Fibroblast of peridontal ligament (primary cell): ENCODE results near the gene NTN1.

Experiments used
- DNase-seq: peaks from one replicate; pipeline ENCODE4 v3.0.0-alpha.2; 2010; ENCODE audit errors: extremely low read depth

The NTN1 gene

GRCh38 chr17:9195961-9196670 is 174.8 kb downstream of the NTN1 start:
- DNase-seq, result no peak

DNA sequence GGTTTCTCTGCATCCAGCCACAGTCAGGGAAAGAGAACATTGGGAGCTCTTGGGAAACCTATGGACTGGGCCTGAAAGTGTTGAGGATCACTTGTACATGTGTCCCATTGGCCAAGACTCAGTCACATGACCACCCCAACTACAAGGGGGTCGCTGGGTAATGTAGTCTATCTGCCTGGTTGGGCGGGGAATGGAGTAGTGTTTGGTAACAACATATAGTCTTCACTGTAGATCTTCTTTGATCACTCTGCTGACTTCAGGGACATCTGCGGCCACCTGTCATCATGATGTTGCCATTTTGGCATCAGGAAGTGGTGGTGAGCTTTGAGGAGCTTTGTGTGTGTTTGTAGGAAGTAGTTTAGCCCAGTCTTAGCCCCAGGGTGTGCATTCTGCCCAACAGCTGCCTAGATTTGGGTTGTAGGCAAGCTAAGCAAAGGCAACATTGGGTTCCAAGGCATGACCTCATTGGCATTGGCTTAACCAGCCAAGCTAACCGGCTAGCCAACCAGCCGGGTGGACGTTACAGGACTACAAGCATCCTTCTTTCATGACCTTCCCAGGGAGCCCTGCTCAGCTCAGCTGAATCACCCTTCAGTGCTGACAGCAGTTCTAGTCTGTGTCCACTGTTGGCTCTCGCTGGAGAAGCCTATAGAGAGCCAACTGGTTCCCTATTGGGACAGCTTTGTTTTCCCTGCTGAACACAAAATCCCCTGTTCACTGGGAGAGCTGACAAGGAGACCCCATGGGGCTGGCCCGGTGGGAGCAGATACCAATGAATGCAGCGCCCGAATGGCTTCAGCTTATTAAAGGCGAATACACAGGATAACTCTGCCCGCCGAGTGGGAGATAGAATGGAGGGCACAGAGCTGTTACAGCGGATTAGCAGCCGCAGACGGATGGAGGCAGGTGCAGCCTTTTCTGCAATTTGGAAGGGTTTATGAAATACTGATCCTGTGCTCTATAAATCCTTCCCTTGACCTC is 178.6 kb downstream of the NTN1 start:
- DNase-seq, result no peak

GRCh38 chr17:9200699-9201359 is 179.5 kb downstream of the NTN1 start:
- DNase-seq, result no peak

DNA sequence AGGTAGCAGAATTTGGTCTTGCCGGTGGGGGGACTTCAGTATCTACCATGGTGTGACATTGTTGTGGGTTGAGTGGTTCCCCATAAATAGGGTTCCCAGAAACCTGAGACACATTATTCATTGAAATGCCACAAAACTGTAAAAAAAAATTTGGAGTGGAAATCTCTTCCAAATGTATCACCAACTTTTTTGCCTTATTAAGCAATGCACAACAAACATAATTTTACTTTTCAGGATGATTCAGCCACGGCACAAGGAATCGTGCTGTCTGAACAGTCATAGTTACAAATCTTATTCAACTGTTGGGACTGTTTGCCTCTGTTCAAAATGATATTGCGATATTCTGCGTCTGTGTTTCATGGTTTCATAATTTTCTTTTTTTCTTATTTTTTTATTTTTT is 181.2 kb downstream of the NTN1 start:
- DNase-seq, result no peak

GRCh38 chr17:9203771-9204425 is 182.6 kb downstream of the NTN1 start:
- DNase-seq, result no peak

GRCh38 chr17:9204637-9205329 is 183.5 kb downstream of the NTN1 start:
- no peak for DNase-seq

DNA sequence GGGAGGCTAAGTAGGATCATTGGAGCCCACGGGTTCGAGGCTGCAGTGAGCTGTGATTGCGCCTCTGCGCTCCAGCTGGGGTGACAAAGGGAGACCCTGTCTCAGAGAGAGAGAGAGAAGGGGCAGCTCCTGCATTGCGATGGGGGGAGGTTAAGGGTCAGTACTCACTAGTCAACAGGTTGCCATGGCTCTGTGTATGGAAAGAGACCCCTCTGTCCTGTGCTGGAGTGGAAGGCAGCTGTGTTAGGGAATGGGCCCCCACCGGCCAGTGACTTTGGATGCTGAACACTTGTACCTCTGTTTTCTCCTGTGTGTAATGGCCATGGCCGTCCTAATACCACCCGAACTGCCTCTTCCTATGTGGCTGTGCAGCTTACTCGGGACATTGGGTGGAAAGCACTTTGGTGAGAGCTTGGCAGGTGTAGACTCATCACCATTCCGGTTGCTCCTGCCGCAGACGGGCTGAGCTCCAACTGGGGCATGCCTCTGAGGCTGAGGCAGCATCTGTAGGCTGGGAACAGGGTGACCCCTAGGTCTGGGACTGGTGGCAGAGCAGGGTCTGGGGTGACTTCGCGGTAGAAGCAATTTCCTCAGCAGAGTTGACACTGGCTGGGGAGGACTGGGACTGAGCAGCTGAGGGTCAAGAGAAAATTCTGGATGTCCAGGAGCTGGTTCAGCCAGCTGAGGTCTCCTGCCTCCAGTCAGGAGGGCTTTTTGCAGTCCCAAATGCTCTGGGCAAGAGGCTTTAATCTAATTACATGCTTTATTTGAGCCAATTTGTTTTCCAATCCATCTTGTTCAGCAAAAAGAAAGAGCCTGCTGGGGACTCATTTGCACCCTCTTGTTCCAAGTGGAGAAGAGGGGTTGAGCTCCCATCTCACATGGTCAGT is 184.5 kb downstream of the NTN1 start:
- DNase-seq, result no peak

GRCh38 chr17:9206410-9206703 is 185.0 kb downstream of the NTN1 start:
- DNase-seq, result no peak

- DNase-seq, result no peak
Measured at GRCh38 chr17:9206741-9207332, 185.5 kb downstream of the NTN1 start.

DNA sequence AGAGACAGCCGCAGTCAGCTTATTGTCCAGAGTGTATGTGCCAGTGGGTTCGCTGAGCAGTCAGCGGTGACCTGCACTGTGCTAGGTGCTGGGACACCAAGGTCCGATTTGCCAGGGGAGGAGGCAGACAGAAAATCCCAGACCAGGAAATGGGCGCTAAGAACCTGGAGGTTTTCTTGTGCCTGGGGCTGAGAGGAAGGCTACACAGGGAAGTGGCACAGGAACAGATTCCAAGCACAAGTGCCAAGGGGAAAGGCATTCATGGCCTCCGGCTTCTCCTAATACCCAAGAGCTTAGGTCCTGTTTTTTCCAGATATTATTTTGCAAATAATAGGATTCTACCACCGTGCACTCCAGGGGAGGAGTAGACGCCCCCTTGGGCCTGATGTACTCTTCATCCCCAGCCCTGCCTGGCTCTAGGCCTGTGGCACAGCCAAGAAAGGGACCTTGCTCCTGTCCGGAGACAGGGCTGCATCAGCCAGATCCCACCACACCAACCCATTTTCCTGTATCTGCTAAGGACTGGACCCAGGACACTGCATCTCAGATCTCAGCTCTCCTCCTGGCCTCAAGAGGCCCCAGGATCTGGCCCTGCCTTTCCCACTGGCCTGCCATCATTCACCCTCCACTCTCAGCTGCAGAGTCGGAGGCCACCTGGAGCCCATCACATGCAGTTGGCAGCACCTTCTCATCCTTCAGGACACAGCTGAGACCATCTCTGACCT is 187.2 kb downstream of the NTN1 start:
- DNase-seq, result no peak

- DNase-seq, result no peak
Measured at GRCh38 chr17:9209347-9209746, 188.0 kb downstream of the NTN1 start.

DNA sequence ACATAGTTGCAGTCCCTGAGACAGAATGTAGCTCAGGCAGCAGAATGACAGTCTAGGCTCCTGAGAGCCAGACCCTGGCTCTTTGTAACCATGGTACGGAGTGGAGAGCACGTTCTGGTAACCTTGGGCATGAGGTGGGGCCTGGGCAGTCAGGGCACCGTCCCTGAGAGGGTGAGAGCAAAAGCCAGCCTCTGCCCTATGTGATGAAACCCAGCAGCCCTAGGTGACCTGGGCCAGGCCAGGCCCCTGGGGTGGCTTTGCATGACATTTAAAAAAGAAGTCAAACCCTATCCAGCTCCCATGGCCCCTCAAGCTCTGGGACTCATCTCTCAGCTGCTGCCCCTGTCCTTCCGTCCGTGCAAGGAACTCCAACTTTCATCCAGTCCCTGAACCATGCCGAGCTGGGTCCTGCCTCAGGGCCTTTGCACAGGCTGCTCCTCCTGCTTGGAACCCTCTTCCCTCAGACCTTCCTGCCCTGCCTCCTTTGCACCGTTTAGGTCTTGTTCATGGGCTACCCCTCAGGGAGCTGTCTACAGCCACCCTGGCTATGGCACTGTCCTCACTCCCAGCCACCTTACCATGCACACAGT is 188.6 kb downstream of the NTN1 start:
- DNase-seq, result no peak

- DNase-seq, result no peak
Measured at GRCh38 chr17:9211133-9211765, 189.9 kb downstream of the NTN1 start.

DNA sequence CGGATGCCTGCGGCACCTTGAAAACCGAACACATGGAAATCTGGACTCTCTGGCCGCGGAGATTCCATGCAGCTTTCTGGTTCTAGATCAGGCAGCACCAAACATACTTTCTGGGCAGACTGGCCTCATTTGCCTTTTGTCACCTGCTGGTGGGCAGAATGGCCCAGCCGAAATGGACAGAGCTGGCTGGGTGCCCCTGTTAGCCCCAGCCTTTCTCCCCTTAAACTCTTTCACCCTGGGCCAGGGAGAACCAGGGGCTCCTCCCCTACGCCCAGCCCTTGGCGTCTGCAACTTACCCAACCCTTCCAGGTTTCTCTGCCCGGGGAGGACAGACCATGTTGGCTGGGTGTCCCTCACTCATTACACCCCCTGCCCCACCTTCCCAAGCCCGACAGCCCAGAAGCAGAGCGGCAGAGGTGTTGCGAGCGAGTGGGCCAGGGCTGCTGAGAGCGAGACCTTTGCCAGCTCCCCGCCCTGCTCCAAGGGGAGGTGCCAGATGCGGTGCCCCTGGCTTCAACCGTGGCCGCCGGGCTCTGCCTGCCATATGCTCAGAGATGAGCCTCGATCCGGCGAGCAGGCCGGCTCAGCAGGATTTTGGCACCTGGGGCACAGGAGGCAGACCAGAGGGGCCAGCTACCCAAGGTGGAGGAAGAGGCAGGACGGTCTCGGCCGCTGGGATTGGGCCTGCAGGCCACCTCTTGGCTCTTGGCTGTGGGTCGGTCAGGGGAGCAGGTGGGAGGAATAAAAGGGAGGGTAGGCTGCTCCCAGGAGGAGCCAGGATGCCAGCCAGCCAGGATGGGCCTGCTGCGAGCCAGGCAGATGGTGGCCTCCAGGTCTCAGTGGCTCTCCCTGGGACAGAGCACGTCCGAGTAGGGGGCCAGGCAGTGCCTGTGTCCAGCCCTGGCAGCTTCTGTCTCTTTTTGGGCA is 191.3 kb downstream of the NTN1 start:
- no peak for DNase-seq

- no peak for DNase-seq
Measured at GRCh38 chr17:9213303-9213640, 192.0 kb downstream of the NTN1 start.

GRCh38 chr17:9215465-9215864 is 194.2 kb downstream of the NTN1 start:
- no peak for DNase-seq
